Thoracic aorta (tissue), 2 donors: ENCODE measurements around the gene SKAP1. TPM values are rescaled to one million over a fixed set of nuclear protein-coding genes. Genes with fewer than 3 reads are reported as not detected.
"Not testable (repeated sequence)": the region's sequence is repeated elsewhere in the genome, so short reads cannot be mapped to it uniquely, and the experiment has no call there.

Experiments
- ATAC-seq: fragments of 150-250 bp; one replicate; pipeline ENCODE4 v1.8.0; 2017; ENCODE audit warnings: low read depth; ENCODE audit not compliant: insufficient number of reproducible peaks, low FRiP score
- DNase-seq: peaks from one replicate; pipeline ENCODE4 v3.0.0-alpha.2; 2020; ENCODE audit warnings: low spot score
- H3K27ac ChIP-seq, 2 donors: fragments of 200-600 bp; sonication (generic); 1 replicate in 1 of 2; 2 replicates in 1 of 2; pipeline ENCODE4 v1.5.1; 2016; ENCODE audit warnings: mild to moderate bottlenecking in 2 of 2, moderate library complexity in 2 of 2
- H3K27me3 ChIP-seq: fragments of 200-600 bp; sonication (generic); replicated peaks from 2 replicates; pipeline ENCODE4 v1.6.0; 2016; ENCODE audit warnings: mild to moderate bottlenecking; ENCODE audit not compliant: insufficient read depth
- H3K36me3 ChIP-seq: fragments of 200-600 bp; sonication (generic); one replicate; pipeline ENCODE4 v1.5.1; 2016
- H3K4me1 ChIP-seq, 2 donors: fragments of 200-600 bp; sonication (generic); 1 replicate in 1 of 2; 2 replicates in 1 of 2; pipeline versions ENCODE4 v1.5.1 to v1.6.0; 2016; ENCODE audit warnings: low read depth in 2 of 2, mild to moderate bottlenecking in 1 of 2; ENCODE audit not compliant: control insufficient read depth in 1 of 2
- H3K4me3 ChIP-seq: fragments of 200-600 bp; sonication (generic); 2 replicates; pipeline ENCODE4 v1.5.1; 2016; ENCODE audit warnings: mild to moderate bottlenecking
- H3K9me3 ChIP-seq: fragments of 200-600 bp; sonication (generic); 2 replicates; pipeline ENCODE4 v1.5.1; 2016
- CTCF ChIP-seq: fragments of 200-600 bp; sonication (generic); IDR thresholded peaks from one replicate; pipeline ENCODE4 v1.5.1; 2019; ENCODE audit warnings: antibody characterized with exemption
- total RNA-seq, 2 donors: library from RNA; depleted of rRNA; stranded (reverse); fragments of >200 nt; gene quantifications; one replicate each; pipeline versions ENCODE4 v1.1.0 to v1.2.3, GENCODE V29; 2016

The SKAP1 gene
- total RNA-seq, 2 donors from 2014 or later = 2.6 TPM; not detected in 1

GRCh38 chr17:48191362-48191761 lies 238.7 kb downstream of the SKAP1 start:
- no peak for ATAC-seq
- Histone ChIP-seq H3K4me1 (no peaks in the 10 kb centered on the region), H3K27me3 (no peaks in the 10 kb centered on the region), H3K36me3 (no peaks in the 10 kb centered on the region), H3K9me3 (no peaks in the 10 kb centered on the region), H3K4me3 (no peak overlapping the region), H3K27ac (no peak overlapping the region)
- no peak for TF ChIP-seq CTCF
- no peak for DNase-seq

- Histone ChIP-seq H3K4me1 (no peaks in the 10 kb centered on the region), H3K27ac (no peak overlapping the region), H3K27me3 (no peaks in the 10 kb centered on the region), H3K9me3 (no peaks in the 10 kb centered on the region), H3K4me3 (no peak overlapping the region), H3K36me3 (no peaks in the 10 kb centered on the region)
- TF ChIP-seq CTCF = no peak
- ATAC-seq (no peak), DNase-seq (no peak)
These were observed 239.1 kb downstream of the SKAP1 start for GRCh38 chr17:48190871-48191270.

GRCh38 chr17:48187872-48188608 lies 242.0 kb downstream of the SKAP1 start:
- H3K9me3 ChIP-seq = no peaks in the 10 kb centered on the region
- TF ChIP-seq CTCF = no peak
- ATAC-seq (no peak), DNase-seq (no peak)
- H3K36me3 ChIP-seq = no peaks in the 10 kb centered on the region
- no peaks in the 10 kb centered on the region for H3K4me1 ChIP-seq
- H3K27me3 ChIP-seq = no peaks in the 10 kb centered on the region
- no peak overlapping the region for H3K27ac ChIP-seq
- no peak overlapping the region for H3K4me3 ChIP-seq

- H3K9me3 ChIP-seq, ATAC-seq, H3K4me3 ChIP-seq, DNase-seq, H3K4me1 ChIP-seq, H3K36me3 ChIP-seq, H3K27me3 ChIP-seq, H3K27ac ChIP-seq: not testable (repeated sequence)
These were observed 243.7 kb downstream of the SKAP1 start for GRCh38 chr17:48186317-48186716.

GRCh38 chr17:48184721-48185120 lies 245.3 kb downstream of the SKAP1 start:
- no peaks in the 10 kb centered on the region for H3K4me1 ChIP-seq
- H3K36me3 ChIP-seq = no peaks in the 10 kb centered on the region
- ATAC-seq (no peak), DNase-seq (no peak)
- no peak for TF ChIP-seq CTCF
- no peaks in the 10 kb centered on the region for H3K9me3 ChIP-seq
- H3K27ac ChIP-seq = no peak overlapping the region
- H3K27me3 ChIP-seq = no peaks in the 10 kb centered on the region
- no peak overlapping the region for H3K4me3 ChIP-seq

GRCh38 chr17:48181653-48182052 lies 248.4 kb downstream of the SKAP1 start:
- no peak for TF ChIP-seq CTCF
- Histone ChIP-seq H3K9me3 (no peaks in the 10 kb centered on the region), H3K36me3 (no peaks in the 10 kb centered on the region), H3K27me3 (no peaks in the 10 kb centered on the region), H3K4me1 (no peaks in the 10 kb centered on the region), H3K27ac (no peak overlapping the region), H3K4me3 (no peak overlapping the region)
- no peak for DNase-seq
- ATAC-seq = no peak
